ENCODE measurements around the gene ALG14. TPM values are rescaled to one million over a fixed set of nuclear protein-coding genes. Genes with fewer than 3 reads are reported as not detected.

The ALG14 gene
- polyA plus RNA-seq, 1 of the 3 experiments (the other 2 are of a cell fraction) = 2.5 TPM

GRCh38 chr1:94978401-94978800 is 94.3 kb downstream of the ALG14 start:
- Histone ChIP-seq H3K4me1 (ENCODE audit: control insufficient read depth in 1 of 2, insufficient read depth in 2 of 2, low read depth in 1 of 2, low read length in 1 of 2) (peaks cover 31 to 42% of the 10 kb centered on the region in 2 experiments), H3K4me2 (no peak overlapping the region), H3K36me3 (replicated peaks in 1 of 2; ENCODE audit: control insufficient read depth in 1 of 2, insufficient read depth in 2 of 2, low read length in 1 of 2) (peaks cover 0 to 4% of the 10 kb centered on the region in 2 experiments), H3K27ac (ENCODE audit: low read depth in 2 of 2, low read length in 1 of 2) (no peak overlapping the region), H3K4me3 (ENCODE audit: low read depth in 2 of 2, low read length in 1 of 2) (no peak overlapping the region), H3K9me2 (no peaks in the 10 kb centered on the region), H3K79me2 (ENCODE audit: insufficient read depth) (no peaks in the 10 kb centered on the region), H3K27me3 (ENCODE audit: insufficient read depth) (no peaks in the 10 kb centered on the region), H3F3A (replicated peaks; ENCODE audit: insufficient read depth) (peaks cover 46% of the 10 kb centered on the region), H4K20me1 (ENCODE audit: insufficient read depth) (no peaks in the 10 kb centered on the region), H3K9me3 (no peaks in the 10 kb centered on the region), H2AFZ (ENCODE audit: low read depth) (no peak overlapping the region), H3K9ac (no peak overlapping the region)
- WGBS (ENCODE audit: low lambda C conversion rate) = 100% methylated on average over 2 of the region's 2 CpGs
- ChIA-PET CTCF (interaction anchor here (1.0 to 1.6 kb wide), 2 partner anchors 15 to 124 kb away, joined by 3 to 4 read pairs; no protein-coding TSS in a partner anchor), POLR2A (interaction anchor here (0.8 kb wide), 1 partner anchor 17 kb away, joined by 3 read pairs; no protein-coding TSS in a partner anchor)
- no peak for TF ChIP-seq TEAD4 (IDR thresholded peaks at IDR 0.05; ENCODE audit: borderline replicate concordance, insufficient read depth)
- TF ChIP-seq CTCF (IDR thresholded peaks at IDR 0.05) = no peak
- no peak for TF ChIP-seq ELF1 (IDR thresholded peaks at IDR 0.05)
- TF ChIP-seq MXI1 (IDR thresholded peaks at IDR 0.05; ENCODE audit: low read depth, low read length) = no peak
- no peak for TF ChIP-seq SMC3 (IDR thresholded peaks at IDR 0.05; ENCODE audit: low read depth, low read length)
- no peak for TF ChIP-seq EP300 (IDR thresholded peaks at IDR 0.05; ENCODE audit: borderline replicate concordance in 1 of 2, low read depth in 1 of 2, low read length in 1 of 2)
- no peak for TF ChIP-seq MAX (IDR thresholded peaks at IDR 0.05; ENCODE audit: low read depth)
- TF ChIP-seq MEF2A (IDR thresholded peaks at IDR 0.05; ENCODE audit: borderline replicate concordance, low read depth) = no peak
- TF ChIP-seq NFIC (IDR thresholded peaks at IDR 0.05; ENCODE audit: borderline replicate concordance) = no peak
- no peak for TF ChIP-seq RFX5 (IDR thresholded peaks at IDR 0.05; ENCODE audit: low read length)
- TF ChIP-seq SIN3A (IDR thresholded peaks at IDR 0.05; ENCODE audit: borderline replicate concordance, low read depth, low read length) = no peak
- TF ChIP-seq GABPA (IDR thresholded peaks at IDR 0.05; ENCODE audit: low read depth) = no peak
- no peak for TF ChIP-seq TAF1 (IDR thresholded peaks at IDR 0.05; ENCODE audit: borderline replicate concordance, low read depth, low read length)
- no peak for TF ChIP-seq REST (IDR thresholded peaks at IDR 0.05; ENCODE audit: low read depth, low read length)
- TF ChIP-seq POLR2AphosphoS5 (IDR thresholded peaks at IDR 0.05; ENCODE audit: low read depth, low read length) = no peak
- no peak for TF ChIP-seq FOSL2 (IDR thresholded peaks at IDR 0.05; ENCODE audit: borderline replicate concordance, low read depth)
- no peak for TF ChIP-seq USF1 (IDR thresholded peaks at IDR 0.05; ENCODE audit: borderline replicate concordance, low read depth)
- no peak for TF ChIP-seq EZH2phosphoT487 (IDR thresholded peaks at IDR 0.05; ENCODE audit: borderline replicate concordance, low read depth)
- TF ChIP-seq ZBTB33 (IDR thresholded peaks at IDR 0.05; ENCODE audit: borderline replicate concordance, low read depth) = no peak
- no peak for TF ChIP-seq USF2 (IDR thresholded peaks at IDR 0.05; ENCODE audit: borderline replicate concordance, low read depth, low read length)
- no peak for DNase-seq

Data from SK-N-SH (cell line).